Trophoblast cell (in vitro differentiated cells and primary cell): Measurements from ENCODE around the gene ATP2C2.
A peak's percentile ranks its signal among the peaks of the same experiment; 100 is the strongest.

ENCODE experiments used
- DNase-seq, 2 donors: peaks; one replicate each; pipeline ENCODE4 v3.0.0-alpha.2; 2016
- H2AFZ ChIP-seq: 2 replicates; pipeline ENCODE4 v1.6.1; 2013; ENCODE audit warnings: low read length, moderate library complexity, mild to moderate bottlenecking; ENCODE audit not compliant: insufficient read depth, poor library complexity
- H2AK5ac ChIP-seq: 2 replicates; pipeline ENCODE4 v1.6.1; 2013; ENCODE audit warnings: mild to moderate bottlenecking, low read length
- H2BK120ac ChIP-seq: 2 replicates; pipeline ENCODE4 v1.6.1; 2013; ENCODE audit warnings: low read length, mild to moderate bottlenecking, moderate library complexity; ENCODE audit not compliant: insufficient read depth, poor library complexity
- H2BK12ac ChIP-seq: 2 replicates; pipeline ENCODE4 v1.6.1; 2013; ENCODE audit warnings: mild to moderate bottlenecking, low read length, moderate library complexity
- H2BK5ac ChIP-seq: 2 replicates; pipeline ENCODE4 v1.6.1; 2013; ENCODE audit warnings: low read length, low read depth, moderate library complexity, mild to moderate bottlenecking; ENCODE audit not compliant: poor library complexity
- H3K14ac ChIP-seq: 2 replicates; pipeline ENCODE4 v1.6.1; 2013; ENCODE audit warnings: mild to moderate bottlenecking, low read length
- H3K18ac ChIP-seq: 2 replicates; pipeline ENCODE4 v1.6.1; 2013; ENCODE audit warnings: mild to moderate bottlenecking, low read length
- H3K23ac ChIP-seq: 2 replicates; pipeline ENCODE4 v1.6.1; 2013; ENCODE audit warnings: low read length
- H3K27ac ChIP-seq: 2 replicates; pipeline ENCODE4 v1.5.1; 2013; ENCODE audit warnings: low read depth, mild to moderate bottlenecking, inconsistent platforms, low read length, moderate library complexity
- H3K27me3 ChIP-seq: 2 replicates; pipeline ENCODE4 v1.6.1; 2013; ENCODE audit warnings: inconsistent platforms, mild to moderate bottlenecking, low read length, moderate library complexity; ENCODE audit not compliant: insufficient read depth
- H3K36me3 ChIP-seq, 2 experiments: 1 replicate in 1 of 2; 2 replicates in 1 of 2; pipeline ENCODE4 v1.6.1; 2013; ENCODE audit warnings: low read length in 2 of 2, mild to moderate bottlenecking in 2 of 2, moderate library complexity in 1 of 2; ENCODE audit not compliant: insufficient read depth in 2 of 2, control insufficient read depth in 1 of 2
- H3K4ac ChIP-seq: 2 replicates; pipeline ENCODE4 v1.6.1; 2013; ENCODE audit warnings: low read depth, mild to moderate bottlenecking, low read length, moderate library complexity
- H3K4me1 ChIP-seq, 2 experiments: 1 replicate in 1 of 2; 2 replicates in 1 of 2; pipeline ENCODE4 v1.6.1; 2013; ENCODE audit warnings: low read length in 2 of 2, mild to moderate bottlenecking in 2 of 2, moderate library complexity in 1 of 2; ENCODE audit not compliant: insufficient read depth in 2 of 2, control insufficient read depth in 1 of 2
- H3K4me2 ChIP-seq: 2 replicates; pipeline ENCODE4 v1.6.1; 2013; ENCODE audit warnings: inconsistent platforms, mild to moderate bottlenecking, low read length, moderate library complexity
- H3K4me3 ChIP-seq: 2 replicates; pipeline ENCODE4 v1.5.1; 2013; ENCODE audit warnings: mild to moderate bottlenecking, low read depth, low read length, inconsistent platforms
- H3K79me1 ChIP-seq: one replicate; pipeline ENCODE4 v1.6.1; 2013; ENCODE audit warnings: low read length
- H3K79me2 ChIP-seq: 2 replicates; pipeline ENCODE4 v1.6.1; 2013; ENCODE audit warnings: low read length, mild to moderate bottlenecking; ENCODE audit not compliant: control insufficient read depth, insufficient read depth, poor library complexity
- H3K9ac ChIP-seq: 2 replicates; pipeline ENCODE4 v1.6.1; 2013; ENCODE audit warnings: mild to moderate bottlenecking, low read length
- H3K9me3 ChIP-seq: 2 replicates; pipeline ENCODE4 v1.6.1; 2013; ENCODE audit warnings: low read depth, mild to moderate bottlenecking, control low read depth, inconsistent platforms, low read length; ENCODE audit not compliant: insufficient read depth
- H4K12ac ChIP-seq: 2 replicates; pipeline ENCODE4 v1.6.1; 2013; ENCODE audit warnings: low read depth, mild to moderate bottlenecking, low read length, moderate library complexity
- H4K8ac ChIP-seq: 2 replicates; pipeline ENCODE4 v1.6.1; 2013; ENCODE audit warnings: low read depth, mild to moderate bottlenecking, low read length, moderate library complexity
- H4K91ac ChIP-seq: one replicate; pipeline ENCODE4 v1.6.1; 2013; ENCODE audit warnings: low read depth, mild to moderate bottlenecking, low read length, moderate library complexity
- WGBS: extraction: QIAGEN DNeasy Blood & Tissue Kit; methylation state at CpG from one replicate; pipeline ENCODE4 v1.1.7; 2013; ENCODE audit warnings: missing lambda C conversion rate; ENCODE audit not compliant: insufficient read length, insufficient coverage; ENCODE audit errors: extremely low coverage; 5-methylcytosine and 5-hydroxymethylcytosine counted together

The ATP2C2 gene

DNA sequence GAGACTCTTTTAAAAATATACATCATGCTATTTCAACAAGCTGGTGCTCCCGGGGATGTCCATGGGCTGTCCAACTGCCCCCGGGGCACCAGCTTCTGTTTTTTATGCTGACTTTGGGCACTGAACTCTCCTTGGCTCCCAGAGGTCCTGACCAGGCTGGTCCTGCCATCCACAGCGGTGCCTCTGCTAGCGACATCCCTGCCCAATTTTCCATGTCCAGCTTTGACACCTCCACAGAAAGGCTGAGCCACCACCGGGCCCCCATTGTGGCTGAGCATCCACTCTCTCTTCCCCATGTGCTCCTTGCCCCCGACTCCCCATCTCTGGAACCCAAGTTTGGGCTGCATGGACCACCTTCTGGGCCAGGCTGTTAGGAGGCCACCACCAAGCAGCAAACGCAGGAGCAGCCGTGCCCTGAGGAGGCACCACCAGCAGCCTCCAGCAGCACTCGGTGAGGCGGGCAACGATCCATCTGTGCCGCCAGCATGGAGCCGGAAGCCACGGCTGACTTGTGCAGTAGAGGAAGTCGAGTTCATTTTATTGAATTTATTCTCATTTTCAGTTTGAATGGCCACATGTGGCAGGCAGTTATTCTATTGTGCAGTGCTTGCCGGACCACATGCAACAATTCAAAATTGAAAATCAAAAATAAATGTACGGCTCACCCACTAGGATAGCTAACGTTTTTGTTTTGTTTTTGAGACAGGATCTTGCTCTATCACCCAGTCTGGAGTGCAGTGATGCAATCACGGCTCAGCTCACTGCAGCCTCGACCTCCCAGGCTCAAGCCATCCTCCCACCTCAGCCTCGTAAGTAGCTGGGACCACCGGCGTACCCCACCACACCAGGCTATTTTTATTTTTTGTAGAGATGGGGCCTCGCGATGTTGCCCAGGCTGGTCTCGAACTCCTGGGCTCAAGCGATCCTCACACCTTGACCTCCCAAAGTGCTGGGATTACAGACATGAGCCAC lies 139.0 kb downstream of the ATP2C2 start:
- no peak overlapping the region for H2AK5ac ChIP-seq
- H4K12ac ChIP-seq: no peak overlapping the region
- H4K91ac ChIP-seq: no peak overlapping the region
- H3K79me1 ChIP-seq: peaks cover 13% of the 10 kb centered on the region
- peaks cover 18 to 21% of the 10 kb centered on the region in 2 experiments for H3K4me1 ChIP-seq
- peaks cover 6% of the 10 kb centered on the region for H3K79me2 ChIP-seq
- no peak overlapping the region for H3K9ac ChIP-seq
- DNase-seq: peak; percentile 30 to 54
- WGBS: no CpG with 5 or more reads among the region's 27 CpGs
- H3K4me2 ChIP-seq: no peak overlapping the region
- no peak overlapping the region for H4K8ac ChIP-seq
- no peak overlapping the region for H2BK12ac ChIP-seq
- H3K4ac ChIP-seq: no peak overlapping the region
- peaks cover 0 to under 1% of the 10 kb centered on the region in 2 experiments for H3K36me3 ChIP-seq
- H3K9me3 ChIP-seq: no peaks in the 10 kb centered on the region
- no peak overlapping the region for H2BK5ac ChIP-seq
- H3K27ac ChIP-seq: no peak overlapping the region
- no peak overlapping the region for H2BK120ac ChIP-seq
- H2AFZ ChIP-seq: no peak overlapping the region
- H3K23ac ChIP-seq: no peak overlapping the region
- no peak overlapping the region for H3K18ac ChIP-seq
- H3K14ac ChIP-seq: no peak overlapping the region
- no peaks in the 10 kb centered on the region for H3K27me3 ChIP-seq
- H3K4me3 ChIP-seq: peak overlapping the region; percentile 34

DNA sequence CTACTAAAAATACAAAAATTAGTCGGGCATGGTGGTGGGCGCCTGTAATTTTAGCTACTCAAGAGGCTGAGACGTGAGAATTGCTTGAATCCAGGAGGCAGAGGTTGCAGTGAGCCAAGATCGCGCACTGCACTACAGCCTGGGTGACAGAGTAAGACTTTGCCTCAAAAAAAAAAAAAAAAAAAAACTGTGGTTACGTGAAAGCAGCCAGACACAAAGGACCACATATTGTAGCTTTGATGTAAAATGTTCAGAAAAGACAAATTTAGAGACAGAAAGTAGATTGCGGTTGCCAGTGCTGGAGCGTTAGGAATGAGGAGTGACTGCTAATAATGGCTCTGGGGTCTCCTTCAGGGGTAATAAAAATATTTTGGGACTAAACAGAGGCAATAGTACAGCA lies 140.2 kb downstream of the ATP2C2 start:
- H3K79me2 ChIP-seq: peaks cover 6% of the 10 kb centered on the region
- H2BK12ac ChIP-seq: no peak overlapping the region
- no peak overlapping the region for H3K23ac ChIP-seq
- no peaks in the 10 kb centered on the region for H3K27me3 ChIP-seq
- no peak overlapping the region for H3K14ac ChIP-seq
- H4K8ac ChIP-seq: no peak overlapping the region
- no peak overlapping the region for H2BK5ac ChIP-seq
- H3K9me3 ChIP-seq: no peaks in the 10 kb centered on the region
- H3K4ac ChIP-seq: no peak overlapping the region
- H3K4me1 ChIP-seq: peaks cover 17 to 21% of the 10 kb centered on the region in 2 experiments
- H3K4me2 ChIP-seq: no peak overlapping the region
- no peak overlapping the region for H2AK5ac ChIP-seq
- no peak overlapping the region for H3K18ac ChIP-seq
- H4K12ac ChIP-seq: no peak overlapping the region
- no CpG with 5 or more reads among the region's 8 CpGs for WGBS
- H2AFZ ChIP-seq: no peak overlapping the region
- no peaks in the 10 kb centered on the region for H3K36me3 ChIP-seq
- no peak overlapping the region for H4K91ac ChIP-seq
- H3K27ac ChIP-seq: no peak overlapping the region
- H3K79me1 ChIP-seq: peaks cover 13% of the 10 kb centered on the region
- H3K4me3 ChIP-seq: no peak overlapping the region
- DNase-seq: no peak
- H3K9ac ChIP-seq: no peak overlapping the region
- H2BK120ac ChIP-seq: no peak overlapping the region

DNA sequence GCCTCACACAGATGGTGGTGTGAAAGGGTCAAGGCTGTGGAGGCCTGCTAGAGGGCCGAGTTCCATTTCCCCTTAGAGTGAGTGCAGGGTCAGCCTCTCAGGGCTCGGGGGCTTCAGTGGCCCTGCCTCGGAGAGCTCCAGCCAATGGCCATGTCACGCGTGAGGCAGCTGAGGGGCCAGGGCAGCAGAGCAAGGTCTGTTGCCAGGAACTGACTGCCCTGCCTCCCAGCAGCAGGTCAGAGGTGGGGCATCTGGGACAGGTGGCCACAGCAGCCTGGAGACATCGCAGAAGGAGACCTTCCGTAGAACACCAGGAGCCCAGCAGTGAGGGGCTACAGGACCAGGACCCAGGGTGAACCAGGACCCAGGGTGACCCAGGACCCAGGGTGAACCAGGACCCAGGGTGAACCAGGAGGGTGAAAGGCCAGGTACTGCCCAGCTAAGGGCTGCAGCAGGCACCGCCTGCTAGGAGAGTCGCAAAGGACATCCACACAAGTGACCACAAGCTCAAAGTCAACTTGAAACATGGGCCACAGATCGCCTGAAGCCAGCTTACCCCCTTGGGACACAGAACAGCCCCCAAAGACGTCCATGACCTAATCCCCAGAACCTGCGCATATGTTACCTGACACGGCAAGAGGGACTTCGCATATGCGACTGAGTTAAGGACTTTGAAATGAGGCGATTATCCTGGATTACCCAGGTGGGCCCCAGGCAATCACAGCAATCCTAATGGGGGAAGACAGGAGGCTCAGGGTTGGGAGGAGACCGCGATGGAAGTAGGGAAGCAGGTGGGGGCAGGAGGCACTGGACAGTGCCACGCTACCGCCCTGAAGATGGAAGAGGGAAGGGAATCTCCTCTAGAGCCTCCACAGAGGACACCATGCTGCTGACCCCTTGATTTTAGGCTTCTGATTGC lies 141.0 kb downstream of the ATP2C2 start:
- H3K4ac ChIP-seq: no peak overlapping the region
- no peaks in the 10 kb centered on the region for H3K36me3 ChIP-seq
- no peak overlapping the region for H3K27ac ChIP-seq
- H3K23ac ChIP-seq: no peak overlapping the region
- no peak overlapping the region for H2BK5ac ChIP-seq
- H2BK120ac ChIP-seq: no peak overlapping the region
- peaks cover 3% of the 10 kb centered on the region for H3K79me2 ChIP-seq
- H2BK12ac ChIP-seq: peak overlapping the region; percentile 10
- no CpG with 5 or more reads among the region's 20 CpGs for WGBS
- H3K79me1 ChIP-seq: peaks cover 14% of the 10 kb centered on the region
- DNase-seq: no peak
- H2AK5ac ChIP-seq: no peak overlapping the region
- H4K8ac ChIP-seq: no peak overlapping the region
- H3K9me3 ChIP-seq: no peaks in the 10 kb centered on the region
- H3K27me3 ChIP-seq: no peaks in the 10 kb centered on the region
- H3K14ac ChIP-seq: no peak overlapping the region
- no peak overlapping the region for H3K4me2 ChIP-seq
- no peak overlapping the region for H3K18ac ChIP-seq
- H2AFZ ChIP-seq: no peak overlapping the region
- H4K91ac ChIP-seq: no peak overlapping the region
- no peak overlapping the region for H3K9ac ChIP-seq
- no peak overlapping the region for H4K12ac ChIP-seq
- H3K4me3 ChIP-seq: no peak overlapping the region
- peaks cover 11 to 16% of the 10 kb centered on the region in 2 experiments for H3K4me1 ChIP-seq

DNA sequence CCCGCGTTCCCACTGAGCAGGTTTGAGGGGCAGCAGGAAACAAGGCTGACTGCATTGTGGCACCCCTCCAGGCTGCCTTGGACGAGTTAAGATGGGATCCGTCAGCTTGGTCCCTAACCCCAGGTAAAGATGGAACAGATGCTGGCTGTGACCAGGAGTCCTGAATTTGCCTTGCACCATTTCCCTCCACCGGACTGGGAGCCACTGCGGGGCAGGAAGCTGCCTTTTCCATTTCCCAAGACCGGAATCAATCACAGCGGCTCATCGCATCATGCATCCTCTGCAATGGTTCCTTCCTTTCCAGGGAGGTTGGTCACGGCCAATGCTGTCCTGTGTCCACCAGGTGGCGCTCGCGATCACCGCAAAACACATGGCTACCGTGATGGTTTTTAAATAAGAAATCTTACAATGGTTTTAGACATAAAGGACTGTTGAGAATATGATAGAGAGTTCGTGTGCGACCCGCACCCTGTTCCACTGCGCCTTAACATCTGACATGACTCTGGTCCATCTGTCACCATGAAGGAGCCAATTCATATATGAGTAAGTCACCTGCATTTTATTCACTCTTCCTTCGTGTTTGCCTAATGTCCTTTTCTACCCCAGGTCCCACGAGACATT lies 143.0 kb downstream of the ATP2C2 start:
- Histone ChIP-seq H4K8ac (no peak overlapping the region), H4K91ac (no peak overlapping the region)
- no CpG with 5 or more reads among the region's 21 CpGs for WGBS

More for the DNA sequence above, 143.0 kb downstream of the ATP2C2 start:
- H3K79me1 ChIP-seq: peaks cover 8% of the 10 kb centered on the region
- H3K4me1 ChIP-seq: peaks cover 5 to 12% of the 10 kb centered on the region in 2 experiments
- H3K4me2 ChIP-seq: peak overlapping the region; percentile 10
- peak overlapping the region; percentile 34 for H2BK12ac ChIP-seq
- no peak overlapping the region for H2BK120ac ChIP-seq
- H2BK5ac ChIP-seq: no peak overlapping the region
- H2AFZ ChIP-seq: no peak overlapping the region
- no peaks in the 10 kb centered on the region for H3K36me3 ChIP-seq
- H3K9ac ChIP-seq: no peak overlapping the region
- H3K18ac ChIP-seq: no peak overlapping the region
- no peak overlapping the region for H3K23ac ChIP-seq
- no peak overlapping the region for H3K14ac ChIP-seq
- H2AK5ac ChIP-seq: peak overlapping the region; percentile 26
- no peaks in the 10 kb centered on the region for H3K9me3 ChIP-seq
- H3K4me3 ChIP-seq: no peak overlapping the region
- no peaks in the 10 kb centered on the region for H3K27me3 ChIP-seq
- DNase-seq: peak; percentile 88 to 97
- no peak overlapping the region for H4K12ac ChIP-seq
- no peak overlapping the region for H3K4ac ChIP-seq
- H3K79me2 ChIP-seq: no peaks in the 10 kb centered on the region
- H3K27ac ChIP-seq: no peak overlapping the region
